ENCODE measurements around the gene GPRC5D.

GPRC5D gene

DNA sequence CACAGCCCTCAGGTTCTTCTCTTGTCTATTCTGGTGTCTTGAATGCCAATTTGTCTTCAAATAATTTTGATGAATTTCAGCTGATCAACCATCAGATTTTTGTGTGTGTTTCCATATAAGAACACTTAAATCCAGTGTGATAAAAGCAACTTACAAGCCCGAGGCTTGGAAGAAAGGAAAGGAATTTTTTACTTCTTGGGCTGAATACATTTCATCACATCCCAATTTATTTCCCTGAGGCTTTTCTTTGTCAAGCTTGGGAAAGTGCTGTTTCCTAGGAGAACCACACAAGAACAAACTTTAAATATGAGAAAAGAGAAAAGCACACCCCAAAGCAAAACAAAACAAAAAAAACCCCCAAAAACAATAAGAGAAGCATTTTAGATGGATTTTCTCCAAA, 26.6 kb downstream of the GPRC5D start:
- H3K14ac ChIP-seq (ENCODE audit: low read length in 2 of 2): no peak overlapping the region
- no peak overlapping the region for H2BK5ac ChIP-seq (ENCODE audit: low read depth, low read length, poor library complexity, severe bottlenecking)
- H4K8ac ChIP-seq (ENCODE audit: low read length): no peak overlapping the region
- no peak overlapping the region for H2BK12ac ChIP-seq (ENCODE audit: low read length in 2 of 2)
- H2BK15ac ChIP-seq (ENCODE audit: low read depth, poor library complexity, severe bottlenecking): no peak overlapping the region
- no peaks in the 10 kb centered on the region for H3K27me3 ChIP-seq (ENCODE audit: control insufficient read depth in 1 of 2, insufficient read depth in 1 of 2, low read length in 2 of 2)
- WGBS: no CpG with 5 or more reads among the region's 1 CpG
- no peaks in the 10 kb centered on the region for H3K36me3 ChIP-seq (ENCODE audit: control insufficient read depth in 1 of 2, insufficient read depth in 2 of 2, low read depth in 1 of 2, low read length in 2 of 2)
- no peak overlapping the region for H3K18ac ChIP-seq (ENCODE audit: low read depth in 1 of 2, low read length in 2 of 2)
- H3K4me1 ChIP-seq (ENCODE audit: control insufficient read depth, insufficient read depth, low read depth, low read length): peaks cover 5% of the 10 kb centered on the region
- H3K4me3 ChIP-seq (ENCODE audit: insufficient read depth in 1 of 2, low read depth in 1 of 2, low read length in 2 of 2): peak overlapping the region in 1 of 2 experiments; percentile 31
- H3K79me1 ChIP-seq (replicated peaks; ENCODE audit: low read length, poor library complexity, severe bottlenecking): no peaks in the 10 kb centered on the region
- H3K4ac ChIP-seq (ENCODE audit: low read depth in 1 of 2, low read length in 2 of 2): no peak overlapping the region
- no peak overlapping the region for H2AFZ ChIP-seq (ENCODE audit: low read depth, low read length)
- no peak for DNase-seq
- no peak overlapping the region for H2AK5ac ChIP-seq (ENCODE audit: low read length, severe bottlenecking)
- no peak overlapping the region for H3K4me2 ChIP-seq (ENCODE audit: low read length, poor library complexity, severe bottlenecking)
- no peak overlapping the region for H4K91ac ChIP-seq (ENCODE audit: low read length)
- peaks cover under 1% of the 10 kb centered on the region for H3K9me3 ChIP-seq (ENCODE audit: control insufficient read depth, low read length)
- no peak overlapping the region for H3K23ac ChIP-seq (ENCODE audit: low read length in 2 of 2)
- H2BK120ac ChIP-seq (ENCODE audit: low read depth, low read length): no peak overlapping the region
- H3K9ac ChIP-seq (ENCODE audit: low read length): peak overlapping the region; percentile 92
- H3K27ac ChIP-seq (ENCODE audit: low read length, poor library complexity, severe bottlenecking): no peak overlapping the region

DNA sequence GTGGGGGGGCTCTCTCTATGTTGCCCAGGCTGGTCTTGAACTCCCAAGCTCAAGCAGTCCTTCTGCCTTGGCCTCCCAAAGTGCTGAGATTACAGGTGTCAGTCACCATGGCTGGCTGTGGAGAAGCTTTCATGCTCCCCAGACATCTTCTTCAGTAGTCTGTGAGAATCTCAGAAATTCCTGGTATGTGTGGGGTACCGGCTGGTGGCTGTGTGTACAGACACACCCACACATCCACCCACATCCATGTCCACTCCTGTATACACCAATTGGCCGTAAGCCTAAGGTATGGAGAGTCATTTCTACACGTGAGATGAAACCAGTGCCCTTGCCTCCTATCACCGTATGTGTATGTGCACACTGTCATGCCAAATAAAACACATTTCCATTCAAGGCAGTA, 27.8 kb downstream of the GPRC5D start:
- Histone ChIP-seq H2BK5ac (ENCODE audit: low read depth, low read length, poor library complexity, severe bottlenecking) (no peak overlapping the region), H3K9ac (ENCODE audit: low read length) (no peak overlapping the region), H3K36me3 (ENCODE audit: control insufficient read depth in 1 of 2, insufficient read depth in 2 of 2, low read depth in 1 of 2, low read length in 2 of 2) (no peaks in the 10 kb centered on the region), H3K4me3 (ENCODE audit: insufficient read depth in 1 of 2, low read depth in 1 of 2, low read length in 2 of 2) (no peak overlapping the region), H3K9me3 (ENCODE audit: control insufficient read depth, low read length) (no peaks in the 10 kb centered on the region), H3K14ac (ENCODE audit: low read length in 2 of 2) (no peak overlapping the region), H2AK5ac (ENCODE audit: low read length, severe bottlenecking) (no peak overlapping the region), H2BK15ac (ENCODE audit: low read depth, poor library complexity, severe bottlenecking) (no peak overlapping the region), H2AFZ (ENCODE audit: low read depth, low read length) (no peak overlapping the region), H4K91ac (ENCODE audit: low read length) (no peak overlapping the region), H2BK120ac (ENCODE audit: low read depth, low read length) (no peak overlapping the region), H3K79me1 (replicated peaks; ENCODE audit: low read length, poor library complexity, severe bottlenecking) (no peaks in the 10 kb centered on the region), H2BK12ac (ENCODE audit: low read length in 2 of 2) (no peak overlapping the region), H3K27me3 (ENCODE audit: control insufficient read depth in 1 of 2, insufficient read depth in 1 of 2, low read length in 2 of 2) (no peaks in the 10 kb centered on the region), H3K4me1 (ENCODE audit: control insufficient read depth, insufficient read depth, low read depth, low read length) (peaks cover 5% of the 10 kb centered on the region), H3K4ac (ENCODE audit: low read depth in 1 of 2, low read length in 2 of 2) (no peak overlapping the region), H3K4me2 (ENCODE audit: low read length, poor library complexity, severe bottlenecking) (no peak overlapping the region), H3K23ac (ENCODE audit: low read length in 2 of 2) (no peak overlapping the region), H3K27ac (ENCODE audit: low read length, poor library complexity, severe bottlenecking) (no peak overlapping the region), H3K18ac (ENCODE audit: low read depth in 1 of 2, low read length in 2 of 2) (no peak overlapping the region), H4K8ac (ENCODE audit: low read length) (no peak overlapping the region)
- WGBS: 94% methylated on average over 4 of the region's 4 CpGs
- DNase-seq: no peak

DNA sequence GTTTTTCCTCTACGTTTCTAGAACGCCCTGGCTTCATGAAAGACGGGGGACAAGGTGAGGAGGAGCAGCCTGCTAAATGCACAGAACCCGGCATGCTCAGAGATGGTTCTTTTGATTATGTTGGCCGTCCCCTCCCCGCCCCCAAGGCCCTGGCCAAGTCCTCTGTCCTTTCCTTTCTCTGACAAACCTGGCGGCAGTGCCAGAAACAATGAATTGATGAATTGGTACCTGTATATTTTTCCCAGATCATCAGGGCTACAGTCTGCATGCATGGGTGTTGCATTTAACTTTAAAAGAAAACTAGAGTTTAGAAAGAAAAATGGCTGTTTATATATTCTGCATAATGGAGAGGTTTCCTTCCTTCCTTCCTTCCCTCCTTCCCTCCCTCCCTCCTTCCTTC, 29.0 kb downstream of the GPRC5D start:
- WGBS: 98% methylated on average over 4 of the region's 7 CpGs
- H3K27me3 ChIP-seq (ENCODE audit: control insufficient read depth in 1 of 2, insufficient read depth in 1 of 2, low read length in 2 of 2): no peaks in the 10 kb centered on the region
- H3K18ac ChIP-seq (ENCODE audit: low read depth in 1 of 2, low read length in 2 of 2): no peak overlapping the region
- no peak overlapping the region for H3K4ac ChIP-seq (ENCODE audit: low read depth in 1 of 2, low read length in 2 of 2)
- no peak overlapping the region for H4K91ac ChIP-seq (ENCODE audit: low read length)
- no peak overlapping the region for H3K4me3 ChIP-seq (ENCODE audit: insufficient read depth in 1 of 2, low read depth in 1 of 2, low read length in 2 of 2)
- no peaks in the 10 kb centered on the region for H3K9me3 ChIP-seq (ENCODE audit: control insufficient read depth, low read length)
- H2BK15ac ChIP-seq (ENCODE audit: low read depth, poor library complexity, severe bottlenecking): no peak overlapping the region
- no peak for DNase-seq
- H2AK5ac ChIP-seq (ENCODE audit: low read length, severe bottlenecking): no peak overlapping the region
- no peaks in the 10 kb centered on the region for H3K79me1 ChIP-seq (replicated peaks; ENCODE audit: low read length, poor library complexity, severe bottlenecking)
- no peak overlapping the region for H2BK5ac ChIP-seq (ENCODE audit: low read depth, low read length, poor library complexity, severe bottlenecking)
- H3K9ac ChIP-seq (ENCODE audit: low read length): no peak overlapping the region
- peaks cover 5% of the 10 kb centered on the region for H3K4me1 ChIP-seq (ENCODE audit: control insufficient read depth, insufficient read depth, low read depth, low read length)
- no peak overlapping the region for H2BK120ac ChIP-seq (ENCODE audit: low read depth, low read length)
- H3K4me2 ChIP-seq (ENCODE audit: low read length, poor library complexity, severe bottlenecking): no peak overlapping the region
- no peak overlapping the region for H3K27ac ChIP-seq (ENCODE audit: low read length, poor library complexity, severe bottlenecking)
- no peak overlapping the region for H3K14ac ChIP-seq (ENCODE audit: low read length in 2 of 2)
- no peak overlapping the region for H4K8ac ChIP-seq (ENCODE audit: low read length)
- no peak overlapping the region for H2AFZ ChIP-seq (ENCODE audit: low read depth, low read length)
- no peak overlapping the region for H3K23ac ChIP-seq (ENCODE audit: low read length in 2 of 2)
- no peak overlapping the region for H2BK12ac ChIP-seq (ENCODE audit: low read length in 2 of 2)
- H3K36me3 ChIP-seq (ENCODE audit: control insufficient read depth in 1 of 2, insufficient read depth in 2 of 2, low read depth in 1 of 2, low read length in 2 of 2): no peaks in the 10 kb centered on the region

DNA sequence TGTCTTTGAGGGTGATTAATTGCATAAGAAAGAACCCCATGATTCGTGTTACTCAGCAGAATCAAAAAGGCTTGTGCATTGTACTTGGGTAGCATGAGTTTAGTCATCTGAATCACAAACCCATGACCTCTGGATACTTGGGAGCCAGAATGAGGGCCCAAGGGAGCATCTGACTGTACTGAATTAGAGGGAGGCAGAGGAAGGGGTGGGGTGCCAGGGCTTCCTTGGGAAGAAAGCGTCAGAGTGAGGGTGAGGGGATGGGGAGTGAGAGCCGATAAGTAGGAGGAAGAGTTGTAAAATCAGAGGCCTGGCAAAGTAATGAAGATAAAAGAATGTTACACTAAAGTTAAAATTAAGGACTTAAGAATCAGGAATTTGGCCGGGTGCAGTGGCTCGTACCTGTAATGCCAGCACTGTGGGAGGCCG, 29.8 kb downstream of the GPRC5D start:
- Histone ChIP-seq H3K4me3 (ENCODE audit: insufficient read depth in 1 of 2, low read depth in 1 of 2, low read length in 2 of 2) (no peak overlapping the region), H3K23ac (ENCODE audit: low read length in 2 of 2) (no peak overlapping the region), H3K4me2 (ENCODE audit: low read length, poor library complexity, severe bottlenecking) (no peak overlapping the region), H3K4me1 (ENCODE audit: control insufficient read depth, insufficient read depth, low read depth, low read length) (peaks cover 5% of the 10 kb centered on the region), H2BK15ac (ENCODE audit: low read depth, poor library complexity, severe bottlenecking) (no peak overlapping the region), H2BK120ac (ENCODE audit: low read depth, low read length) (no peak overlapping the region), H3K4ac (ENCODE audit: low read depth in 1 of 2, low read length in 2 of 2) (no peak overlapping the region), H4K91ac (ENCODE audit: low read length) (no peak overlapping the region), H2BK5ac (ENCODE audit: low read depth, low read length, poor library complexity, severe bottlenecking) (no peak overlapping the region), H3K27ac (ENCODE audit: low read length, poor library complexity, severe bottlenecking) (no peak overlapping the region), H3K9me3 (ENCODE audit: control insufficient read depth, low read length) (no peaks in the 10 kb centered on the region), H2BK12ac (ENCODE audit: low read length in 2 of 2) (no peak overlapping the region), H3K9ac (ENCODE audit: low read length) (peak overlapping the region; percentile 73), H3K18ac (ENCODE audit: low read depth in 1 of 2, low read length in 2 of 2) (no peak overlapping the region), H3K36me3 (ENCODE audit: control insufficient read depth in 1 of 2, insufficient read depth in 2 of 2, low read depth in 1 of 2, low read length in 2 of 2) (no peaks in the 10 kb centered on the region), H3K14ac (ENCODE audit: low read length in 2 of 2) (no peak overlapping the region), H2AK5ac (ENCODE audit: low read length, severe bottlenecking) (no peak overlapping the region), H2AFZ (ENCODE audit: low read depth, low read length) (no peak overlapping the region), H3K79me1 (replicated peaks; ENCODE audit: low read length, poor library complexity, severe bottlenecking) (no peaks in the 10 kb centered on the region), H3K27me3 (ENCODE audit: control insufficient read depth in 1 of 2, insufficient read depth in 1 of 2, low read length in 2 of 2) (no peaks in the 10 kb centered on the region), H4K8ac (ENCODE audit: low read length) (peak overlapping the region; percentile 46)
- peak; percentile 60 for DNase-seq
- 48% methylated on average over 6 of the region's 6 CpGs for WGBS
